Measurements from ENCODE around the gene IL1F10.

DNA sequence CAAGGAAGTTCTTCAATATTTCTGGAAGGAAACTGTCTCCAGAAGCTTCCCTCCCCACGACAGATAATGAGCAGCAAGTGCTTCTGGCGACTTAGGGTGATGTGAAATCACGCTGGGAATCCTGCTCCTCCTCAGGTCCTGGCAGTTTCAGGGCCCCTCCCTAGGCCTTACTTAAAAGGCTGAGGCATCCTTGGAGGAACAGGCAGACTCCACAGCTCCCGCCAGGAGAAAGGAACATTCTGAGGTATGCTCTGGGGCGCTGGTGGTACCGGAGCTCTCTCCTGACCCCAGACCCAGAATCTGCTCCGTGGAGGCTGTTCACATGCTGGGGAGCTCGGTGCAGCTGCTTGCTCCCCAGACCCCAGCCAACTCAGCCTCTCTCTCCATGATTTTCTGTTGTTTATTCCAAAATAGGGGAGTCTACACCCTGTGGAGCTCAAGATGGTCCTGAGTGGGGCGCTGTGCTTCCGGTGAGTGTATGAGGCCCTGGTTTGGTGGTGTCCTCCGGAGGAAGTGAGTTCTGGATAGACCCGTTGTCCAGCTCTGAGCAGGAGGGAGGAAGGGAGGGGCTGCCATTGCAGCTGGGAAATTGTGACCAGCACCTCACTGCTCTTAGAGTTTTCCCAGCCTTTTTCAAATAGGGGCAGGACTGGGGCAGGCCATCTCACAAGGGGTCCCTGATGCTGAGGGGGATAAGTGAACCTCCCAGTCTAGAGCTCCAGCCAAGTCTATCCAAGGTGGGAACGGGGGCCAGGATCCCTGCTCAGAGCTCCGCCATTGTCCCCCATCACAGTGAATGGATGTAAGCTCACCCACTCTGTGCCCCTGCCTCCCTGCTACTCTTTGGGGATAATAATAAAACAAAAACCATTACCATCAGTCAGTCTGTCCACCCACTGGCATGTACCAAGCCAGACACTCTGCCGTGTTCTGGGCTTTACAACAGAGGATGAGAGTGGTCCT lies 8.5 kb upstream of the IL1F10 start, which contains the start of gene IL36RN:
- TF ChIP-seq POLR2A (IDR thresholded peaks at IDR 0.05) = no peak
- TF ChIP-seq, protein P1, sequence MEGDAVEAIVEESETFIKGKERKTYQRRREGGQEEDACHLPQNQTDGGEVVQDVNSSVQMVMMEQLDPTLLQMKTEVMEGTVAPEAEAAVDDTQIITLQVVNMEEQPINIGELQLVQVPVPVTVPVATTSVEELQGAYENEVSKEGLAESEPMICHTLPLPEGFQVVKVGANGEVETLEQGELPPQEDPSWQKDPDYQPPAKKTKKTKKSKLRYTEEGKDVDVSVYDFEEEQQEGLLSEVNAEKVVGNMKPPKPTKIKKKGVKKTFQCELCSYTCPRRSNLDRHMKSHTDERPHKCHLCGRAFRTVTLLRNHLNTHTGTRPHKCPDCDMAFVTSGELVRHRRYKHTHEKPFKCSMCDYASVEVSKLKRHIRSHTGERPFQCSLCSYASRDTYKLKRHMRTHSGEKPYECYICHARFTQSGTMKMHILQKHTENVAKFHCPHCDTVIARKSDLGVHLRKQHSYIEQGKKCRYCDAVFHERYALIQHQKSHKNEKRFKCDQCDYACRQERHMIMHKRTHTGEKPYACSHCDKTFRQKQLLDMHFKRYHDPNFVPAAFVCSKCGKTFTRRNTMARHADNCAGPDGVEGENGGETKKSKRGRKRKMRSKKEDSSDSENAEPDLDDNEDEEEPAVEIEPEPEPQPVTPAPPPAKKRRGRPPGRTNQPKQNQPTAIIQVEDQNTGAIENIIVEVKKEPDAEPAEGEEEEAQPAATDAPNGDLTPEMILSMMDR (IDR thresholded peaks at IDR 0.05) = no peak

All from lower leg skin (tissue), 3 donors.